NCI-H146 treated with DMSO at 0.1 percent for 48 hours (cell line): ENCODE results near the gene TDRD9.
"Not testable (repeated sequence)": the region's sequence is repeated elsewhere in the genome, so short reads cannot be mapped to it uniquely, and the experiment has no call there.

Experiments used
- DNase-seq: peaks from one replicate; lab custom pipeline; 2025; ENCODE audit not compliant: unreplicated experiment; lab: John Stamatoyannopoulos, UW

The TDRD9 gene

GRCh38 chr14:103892247-103892646, 36.0 kb upstream of the TDRD9 start:
- DNase-seq = no peak

GRCh38 chr14:103894034-103894722, 34.1 kb upstream of the TDRD9 start:
- no peak for DNase-seq

GRCh38 chr14:103894723-103895059, 33.6 kb upstream of the TDRD9 start:
- no peak for DNase-seq

GRCh38 chr14:103896578-103896977, 31.7 kb upstream of the TDRD9 start:
- DNase-seq = no peak

- no peak for DNase-seq
Measured at GRCh38 chr14:103897075-103897947, 30.9 kb upstream of the TDRD9 start.

GRCh38 chr14:103898204-103898603, 30.1 kb upstream of the TDRD9 start:
- DNase-seq = no peak

GRCh38 chr14:103898711-103899110, 29.5 kb upstream of the TDRD9 start:
- no peak for DNase-seq

- no peak for DNase-seq
Measured at GRCh38 chr14:103899316-103899715, 28.9 kb upstream of the TDRD9 start.

GRCh38 chr14:103899833-103900232, 28.4 kb upstream of the TDRD9 start:
- DNase-seq = no peak

GRCh38 chr14:103904493-103905107, 23.7 kb upstream of the TDRD9 start:
- DNase-seq = no peak

- DNase-seq = no peak
Measured at GRCh38 chr14:103905842-103906456, 22.3 kb upstream of the TDRD9 start.

- DNase-seq = no peak
Measured at GRCh38 chr14:103908580-103908979, 19.7 kb upstream of the TDRD9 start.

- DNase-seq = no peak
Measured at GRCh38 chr14:103909531-103910261, 18.6 kb upstream of the TDRD9 start.

GRCh38 chr14:103910262-103910935, 17.9 kb upstream of the TDRD9 start:
- peak; percentile 86 for DNase-seq

GRCh38 chr14:103910984-103911383, 17.3 kb upstream of the TDRD9 start:
- no peak for DNase-seq

GRCh38 chr14:103915616-103916015, 12.6 kb upstream of the TDRD9 start:
- no peak for DNase-seq

GRCh38 chr14:103916636-103917262, 11.5 kb upstream of the TDRD9 start:
- DNase-seq = no peak

- peak; percentile 90 for DNase-seq
Measured at GRCh38 chr14:103920981-103921854, 7.0 kb upstream of the TDRD9 start.

- not testable (repeated sequence) for DNase-seq
Measured at GRCh38 chr14:103921855-103922200, 6.4 kb upstream of the TDRD9 start.
